SU-DHL-6 (cell line): ENCODE results near the gene KCNN3.

Source experiments
- H2AFZ ChIP-seq: fragments of 200-600 bp; sonication (generic); 2 replicates; pipeline ENCODE4 v1.6.1; 2014; ENCODE audit warnings: low read depth, mild to moderate bottlenecking, moderate library complexity, mixed read lengths, antibody characterized with exemption, low read length; ENCODE audit not compliant: severe bottlenecking
- H3F3A ChIP-seq: fragments of 200-600 bp; shearing (Covaris generic); 2 replicates; pipeline ENCODE4 v1.6.0; 2016; ENCODE audit warnings: antibody characterized with exemption, mild to moderate bottlenecking; ENCODE audit not compliant: insufficient read depth
- H3K27ac ChIP-seq: fragments of 200-600 bp; sonication (generic); 2 replicates; pipeline ENCODE4 v1.5.1; 2016; ENCODE audit warnings: low read depth, mild to moderate bottlenecking, low read length, moderate library complexity, mixed read lengths
- H3K27me3 ChIP-seq: fragments of 200-600 bp; sonication (generic), shearing (Covaris generic); 2 replicates; pipeline ENCODE4 v1.6.0; 2014; ENCODE audit warnings: mild to moderate bottlenecking, low read length
- H3K36me3 ChIP-seq: fragments of 200-600 bp; sonication (generic); 2 replicates; pipeline ENCODE4 v1.6.1; 2014; ENCODE audit warnings: mild to moderate bottlenecking, low read length, mixed read lengths
- H3K4me2 ChIP-seq: fragments of 300-600, 200-600 bp; shearing (Covaris generic), sonication (generic); 2 replicates; pipeline ENCODE4 v1.6.0; 2014; ENCODE audit warnings: low read length, low read depth, mild to moderate bottlenecking; ENCODE audit not compliant: poor library complexity, severe bottlenecking
- H3K4me3 ChIP-seq: fragments of 200-600 bp; sonication (generic); 2 replicates; pipeline ENCODE4 v1.5.1; 2014; ENCODE audit warnings: antibody characterized with exemption, low read length, mild to moderate bottlenecking, mixed read lengths; ENCODE audit not compliant: insufficient read depth, poor library complexity, severe bottlenecking
- H3K79me2 ChIP-seq: fragments of 200-600 bp; sonication (generic); 2 replicates; pipeline ENCODE4 v1.6.1; 2014; ENCODE audit warnings: mild to moderate bottlenecking, low read length, moderate library complexity; ENCODE audit not compliant: insufficient read depth
- H3K9ac ChIP-seq: fragments of 200-600 bp; sonication (generic); 2 replicates; pipeline ENCODE4 v1.7.0; 2014; ENCODE audit warnings: mild to moderate bottlenecking, low read length
- H3K9me2 ChIP-seq: fragments of 200-600 bp; sonication (generic); replicated peaks from 2 replicates; pipeline ENCODE4 v1.6.1; 2014; ENCODE audit warnings: low read length; ENCODE audit not compliant: insufficient read depth
- H3K9me3 ChIP-seq: fragments of 200-600 bp; sonication (generic); 2 replicates; pipeline ENCODE4 v1.6.1; 2014; ENCODE audit warnings: low read length, mixed read lengths; ENCODE audit not compliant: insufficient read depth
- H4K20me1 ChIP-seq: fragments of 200-600 bp; sonication (generic); 2 replicates; pipeline ENCODE4 v1.6.1; 2014; ENCODE audit warnings: low read depth, mild to moderate bottlenecking, antibody characterized with exemption, low read length, moderate library complexity, mixed read lengths
- EZH2phosphoT487 ChIP-seq: fragments of 200-600 bp; sonication (generic), shearing (Covaris generic); conservative IDR thresholded peaks from 2 replicates; pipeline ENCODE4 v1.6.1; 2018; ENCODE audit warnings: mild to moderate bottlenecking, antibody characterized with exemption, low read length, moderate library complexity, mixed read lengths
- TF ChIP-seq, protein P1 (sequence below): fragments of 200-600 bp; sonication (generic); IDR thresholded peaks from one replicate; pipeline ENCODE4 v1.5.1; 2017; ENCODE audit warnings: antibody characterized with exemption, mild to moderate bottlenecking, low read length, moderate library complexity; ENCODE audit not compliant: insufficient read depth, poor library complexity, severe bottlenecking

The KCNN3 gene

DNA sequence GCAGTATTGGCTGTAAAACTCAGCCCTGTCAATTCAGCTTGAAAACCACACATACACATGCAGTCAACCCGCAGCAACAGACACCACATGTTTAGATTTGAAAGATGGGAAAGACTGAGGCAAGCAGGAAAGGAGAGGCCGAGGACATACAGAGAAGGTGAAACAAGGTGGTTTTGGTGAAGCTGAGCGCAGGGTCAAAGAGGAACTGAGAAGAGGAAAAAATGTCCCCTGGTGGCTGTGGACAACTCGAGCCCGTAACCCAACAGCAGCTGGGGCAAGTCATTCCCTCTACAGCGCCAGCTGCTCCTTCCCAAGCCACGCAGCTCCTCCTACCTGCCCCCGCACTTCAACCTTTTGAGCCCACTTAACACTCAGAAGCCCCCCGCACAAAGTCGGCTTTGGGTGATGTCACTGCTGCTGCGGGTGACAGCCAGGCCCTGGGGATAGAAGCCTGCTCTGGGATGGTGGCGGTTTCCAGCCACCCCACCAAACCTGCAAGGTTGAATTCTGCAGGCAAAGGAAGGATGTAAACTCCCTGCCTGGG, 63.0 kb downstream of the KCNN3 start:
- Histone ChIP-seq H3K9ac (no peak overlapping the region), H2AFZ (no peak overlapping the region), H3K9me2 (no peaks in the 10 kb centered on the region), H3K27ac (no peak overlapping the region), H3K4me3 (no peak overlapping the region), H3F3A (no peaks in the 10 kb centered on the region), H3K36me3 (no peaks in the 10 kb centered on the region), H3K79me2 (no peaks in the 10 kb centered on the region), H3K27me3 (no peaks in the 10 kb centered on the region), H3K4me2 (no peak overlapping the region), H4K20me1 (no peaks in the 10 kb centered on the region), H3K9me3 (no peaks in the 10 kb centered on the region)
- TF ChIP-seq, protein P1, sequence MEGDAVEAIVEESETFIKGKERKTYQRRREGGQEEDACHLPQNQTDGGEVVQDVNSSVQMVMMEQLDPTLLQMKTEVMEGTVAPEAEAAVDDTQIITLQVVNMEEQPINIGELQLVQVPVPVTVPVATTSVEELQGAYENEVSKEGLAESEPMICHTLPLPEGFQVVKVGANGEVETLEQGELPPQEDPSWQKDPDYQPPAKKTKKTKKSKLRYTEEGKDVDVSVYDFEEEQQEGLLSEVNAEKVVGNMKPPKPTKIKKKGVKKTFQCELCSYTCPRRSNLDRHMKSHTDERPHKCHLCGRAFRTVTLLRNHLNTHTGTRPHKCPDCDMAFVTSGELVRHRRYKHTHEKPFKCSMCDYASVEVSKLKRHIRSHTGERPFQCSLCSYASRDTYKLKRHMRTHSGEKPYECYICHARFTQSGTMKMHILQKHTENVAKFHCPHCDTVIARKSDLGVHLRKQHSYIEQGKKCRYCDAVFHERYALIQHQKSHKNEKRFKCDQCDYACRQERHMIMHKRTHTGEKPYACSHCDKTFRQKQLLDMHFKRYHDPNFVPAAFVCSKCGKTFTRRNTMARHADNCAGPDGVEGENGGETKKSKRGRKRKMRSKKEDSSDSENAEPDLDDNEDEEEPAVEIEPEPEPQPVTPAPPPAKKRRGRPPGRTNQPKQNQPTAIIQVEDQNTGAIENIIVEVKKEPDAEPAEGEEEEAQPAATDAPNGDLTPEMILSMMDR: no peak
- TF ChIP-seq EZH2phosphoT487: no peak

GRCh38 chr1:154806333-154806732, 63.7 kb downstream of the KCNN3 start:
- H3K27ac ChIP-seq: no peak overlapping the region
- no peaks in the 10 kb centered on the region for H3F3A ChIP-seq
- H3K36me3 ChIP-seq: no peaks in the 10 kb centered on the region
- no peaks in the 10 kb centered on the region for H3K79me2 ChIP-seq
- no peak overlapping the region for H3K4me2 ChIP-seq
- no peaks in the 10 kb centered on the region for H3K9me3 ChIP-seq
- no peak overlapping the region for H2AFZ ChIP-seq
- H4K20me1 ChIP-seq: no peaks in the 10 kb centered on the region
- H3K9me2 ChIP-seq: no peaks in the 10 kb centered on the region
- TF ChIP-seq, protein P1: no peak
- TF ChIP-seq EZH2phosphoT487: no peak
- H3K27me3 ChIP-seq: no peaks in the 10 kb centered on the region
- no peak overlapping the region for H3K4me3 ChIP-seq
- no peak overlapping the region for H3K9ac ChIP-seq

- H4K20me1 ChIP-seq: no peaks in the 10 kb centered on the region
- H3K9ac ChIP-seq: no peak overlapping the region
- H3K9me3 ChIP-seq: no peaks in the 10 kb centered on the region
- H3K9me2 ChIP-seq: no peaks in the 10 kb centered on the region
- no peaks in the 10 kb centered on the region for H3K79me2 ChIP-seq
- no peak overlapping the region for H3K4me2 ChIP-seq
- H3K27ac ChIP-seq: no peak overlapping the region
- H3K4me3 ChIP-seq: no peak overlapping the region
- H3F3A ChIP-seq: no peaks in the 10 kb centered on the region
- no peaks in the 10 kb centered on the region for H3K36me3 ChIP-seq
- no peak overlapping the region for H2AFZ ChIP-seq
- TF ChIP-seq, protein P1: no peak
- no peak for TF ChIP-seq EZH2phosphoT487
- no peaks in the 10 kb centered on the region for H3K27me3 ChIP-seq
These were observed 66.8 kb downstream of the KCNN3 start for GRCh38 chr1:154802982-154803920.
